Amniotic stem cell (primary cell): ENCODE results near the gene MAST4.

Experiments used
- DNase-seq: peaks from one replicate; lab custom pipeline; 2025; lab: John Stamatoyannopoulos, UW

MAST4 gene

GRCh38 chr5:66960369-66961137 lies 364.4 kb downstream of the MAST4 start:
- no peak for DNase-seq

DNA sequence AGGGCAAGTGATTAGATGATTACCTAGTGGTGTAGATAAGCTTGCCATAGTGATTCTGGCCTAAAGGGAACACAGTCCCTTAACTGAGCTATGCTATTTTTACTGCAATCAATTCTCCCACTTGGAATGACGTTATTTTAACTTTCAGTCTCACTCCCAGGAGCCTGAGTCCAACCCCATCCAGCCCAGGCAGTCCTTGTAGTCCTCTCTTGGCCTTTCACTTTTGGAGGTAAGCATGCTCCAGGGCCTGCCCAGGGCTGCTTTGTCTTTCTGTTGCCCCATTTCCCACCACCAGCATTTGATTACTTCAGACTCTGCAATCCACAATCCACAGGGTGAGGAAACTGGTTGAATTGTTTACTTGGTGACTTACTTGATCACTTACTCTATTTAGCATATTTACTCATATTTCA lies 367.4 kb downstream of the MAST4 start:
- no peak for DNase-seq

DNA sequence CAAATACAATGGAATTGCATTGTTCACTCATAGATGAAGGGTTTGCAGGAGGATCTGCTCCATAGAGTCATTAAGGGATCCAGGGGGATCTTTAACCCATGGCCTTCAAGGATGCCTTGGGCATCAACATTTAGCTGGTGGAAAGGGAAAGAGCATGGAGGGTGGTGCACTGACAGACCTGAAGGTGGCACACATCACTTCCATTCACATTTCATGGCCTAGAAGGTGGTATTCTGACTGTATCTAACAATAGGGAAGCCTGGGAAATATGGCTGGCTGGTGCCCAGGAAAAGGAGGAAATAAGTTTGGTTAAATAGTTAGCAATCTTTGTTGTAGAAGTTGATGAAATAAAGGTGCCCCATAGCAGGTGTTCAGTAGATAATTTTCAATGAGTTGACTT lies 370.2 kb downstream of the MAST4 start:
- DNase-seq = no peak

DNA sequence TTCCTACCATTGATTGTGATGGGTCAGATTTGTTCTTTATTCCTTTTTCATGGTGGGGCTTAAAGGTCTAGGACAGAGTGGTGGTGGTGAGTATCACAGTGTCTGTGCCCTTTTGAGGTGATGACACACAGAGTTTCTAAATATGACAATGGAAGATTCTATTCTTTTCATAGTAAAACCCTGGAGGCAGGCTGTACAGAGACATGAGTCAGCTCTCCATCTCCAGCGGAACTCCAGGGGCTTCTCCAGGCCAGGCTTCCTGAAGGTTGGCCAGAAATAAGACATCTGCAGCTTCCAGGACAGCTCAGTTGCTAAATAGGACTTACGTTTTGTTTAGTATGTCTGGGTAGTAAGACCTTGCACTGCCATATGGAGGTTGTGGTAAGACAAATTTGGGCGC lies 370.9 kb downstream of the MAST4 start:
- no peak for DNase-seq

GRCh38 chr5:66967826-66968262 lies 371.7 kb downstream of the MAST4 start:
- DNase-seq = no peak

GRCh38 chr5:66969484-66969883 lies 373.3 kb downstream of the MAST4 start:
- no peak for DNase-seq

- DNase-seq = no peak
These were observed 373.8 kb downstream of the MAST4 start for GRCh38 chr5:66969963-66970362.

GRCh38 chr5:66972004-66972403 lies 375.8 kb downstream of the MAST4 start:
- DNase-seq = no peak

DNA sequence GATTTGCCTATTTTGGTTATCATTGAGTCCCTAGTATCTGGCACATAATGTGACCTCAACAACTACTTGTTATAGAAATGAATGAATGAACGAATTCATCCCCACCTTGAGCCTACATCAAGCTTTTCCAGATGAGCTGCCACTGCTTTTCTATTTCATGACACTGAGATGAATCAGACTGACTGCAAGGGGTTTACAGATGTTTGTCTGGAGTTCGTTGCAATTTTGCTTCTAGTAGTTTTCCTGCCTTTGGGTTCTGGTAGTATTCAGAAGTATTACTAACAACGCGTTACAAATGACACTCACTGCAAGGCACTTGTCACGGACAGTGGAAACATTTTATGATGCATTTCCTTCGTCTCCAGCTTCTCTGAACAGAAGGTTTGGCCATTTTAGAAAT lies 378.1 kb downstream of the MAST4 start:
- no peak for DNase-seq

- DNase-seq = no peak
These were observed 379.9 kb downstream of the MAST4 start for GRCh38 chr5:66976108-66976507.

DNA sequence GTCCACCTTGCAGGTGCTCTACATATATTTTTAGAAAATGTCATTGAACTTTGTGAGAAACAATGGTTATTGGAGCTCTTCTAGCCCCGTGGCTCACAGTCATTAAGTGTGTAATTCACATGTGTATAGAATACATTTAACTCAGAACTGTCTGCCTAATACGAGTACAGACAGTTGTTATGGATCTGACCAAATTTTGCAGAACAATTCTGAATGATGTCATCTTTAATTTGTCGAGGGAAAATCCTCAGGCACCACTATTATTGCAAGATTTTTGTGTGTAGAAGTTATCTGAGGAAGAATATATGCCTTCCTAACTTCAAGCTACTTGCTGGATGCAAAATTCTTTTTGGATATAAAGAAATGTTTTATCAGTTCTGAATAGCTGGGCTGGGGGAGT lies 383.5 kb downstream of the MAST4 start:
- DNase-seq = no peak

DNA sequence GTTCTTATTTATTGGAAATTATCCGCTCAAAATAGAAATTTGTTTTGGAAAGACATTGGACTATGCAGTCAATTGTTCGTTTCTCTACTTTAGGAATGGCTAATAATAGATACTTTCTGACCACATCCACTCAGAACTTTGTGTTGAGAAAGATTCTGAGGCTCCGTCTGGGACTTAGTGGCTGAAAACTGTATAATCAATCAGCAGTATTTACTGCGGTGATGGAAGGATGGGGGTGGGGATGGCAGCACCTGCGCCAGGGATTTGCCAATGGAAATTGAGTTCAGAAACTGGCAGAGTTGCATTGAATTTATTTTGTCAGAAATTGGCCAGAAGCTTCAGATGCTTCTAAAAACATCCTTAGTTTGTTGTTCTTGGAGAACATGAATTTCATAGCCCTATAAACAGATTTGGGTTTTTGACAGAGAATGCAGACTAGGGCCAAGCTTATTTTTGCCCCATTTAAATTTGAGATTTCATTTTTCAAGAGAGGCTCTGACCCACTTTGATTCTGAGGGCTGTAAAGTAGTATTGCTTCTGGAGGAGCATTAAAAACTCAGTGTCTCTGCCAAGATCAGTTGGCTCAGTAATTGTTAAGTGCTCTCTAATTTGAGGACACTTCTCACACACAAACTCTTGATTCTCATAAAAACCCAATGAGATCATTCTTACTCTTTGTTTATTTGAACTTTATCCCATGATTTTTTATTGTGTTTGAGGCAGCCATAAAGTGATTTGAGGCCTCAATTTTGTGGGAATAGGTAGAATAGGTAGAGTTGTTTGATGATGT lies 385.3 kb downstream of the MAST4 start:
- DNase-seq = no peak

DNA sequence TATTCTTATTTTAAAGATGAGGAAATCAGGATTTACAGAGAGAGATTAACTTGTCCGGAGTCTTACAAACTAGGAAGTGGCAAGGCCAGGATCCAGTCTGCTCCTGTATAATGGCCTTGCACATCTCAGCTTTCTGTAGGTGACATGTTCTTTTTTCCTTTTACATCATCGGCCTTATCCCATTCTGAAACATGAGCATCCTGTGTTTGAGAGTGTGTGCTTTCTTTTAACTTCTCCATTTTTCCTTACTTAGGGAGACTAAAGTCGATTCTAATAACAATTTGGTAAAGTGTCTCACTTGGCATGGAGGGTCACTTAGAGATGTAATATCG lies 385.8 kb downstream of the MAST4 start:
- no peak for DNase-seq

- DNase-seq = no peak
These were observed 386.3 kb downstream of the MAST4 start for GRCh38 chr5:66982470-66982869.

GRCh38 chr5:66985417-66985816 lies 389.2 kb downstream of the MAST4 start:
- no peak for DNase-seq

- DNase-seq = no peak
These were observed 389.8 kb downstream of the MAST4 start for GRCh38 chr5:66986009-66986408.

GRCh38 chr5:66986534-66986933 lies 390.3 kb downstream of the MAST4 start:
- no peak for DNase-seq

DNA sequence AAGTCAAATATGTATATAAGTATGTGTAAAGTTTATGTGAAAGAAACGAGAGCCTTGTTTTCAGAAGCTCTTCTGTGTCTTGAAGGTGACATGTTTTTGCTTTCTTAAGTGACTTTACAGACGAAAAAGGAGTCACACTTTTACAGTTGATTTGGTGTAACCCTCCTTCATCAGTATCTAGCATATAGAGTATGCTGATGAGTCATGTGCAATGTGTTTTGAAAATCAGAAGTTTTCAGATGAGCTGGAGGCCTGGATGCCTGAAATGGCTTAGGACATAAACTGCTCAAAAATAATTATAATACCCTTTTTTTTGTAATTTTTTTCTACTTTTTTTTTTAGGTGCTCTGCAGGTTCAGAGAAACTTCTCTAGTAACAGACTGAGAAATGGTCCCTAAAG lies 390.9 kb downstream of the MAST4 start:
- no peak for DNase-seq

GRCh38 chr5:66987540-66987939 lies 391.3 kb downstream of the MAST4 start:
- DNase-seq = no peak

- DNase-seq = no peak
These were observed 392.0 kb downstream of the MAST4 start for GRCh38 chr5:66987949-66988838.

GRCh38 chr5:66989286-66989685 lies 393.1 kb downstream of the MAST4 start:
- no peak for DNase-seq

- no peak for DNase-seq
These were observed 393.6 kb downstream of the MAST4 start for GRCh38 chr5:66989781-66990180.

GRCh38 chr5:66991746-66992145 lies 395.6 kb downstream of the MAST4 start:
- DNase-seq = no peak
